Measurements from ENCODE around the gene ASB9.
"Not testable (repeated sequence)": the region's sequence is repeated elsewhere in the genome, so short reads cannot be mapped to it uniquely, and the experiment has no call there.

Gene ASB9

GRCh38 chrX:15204130-15204751 is 65.6 kb downstream of the ASB9 start:
- TF ChIP-seq CTCF (conservative IDR thresholded peaks at IDR 0.05; ENCODE audit: low read depth) = no peak
- no peak overlapping the region for H3K27ac ChIP-seq
- no peak for DNase-seq (ENCODE audit: low spot score)
- ChIA-PET CTCF (no interaction called here), POLR2A (ENCODE audit: low non-redundant PET) (no interaction called here)

- ChIA-PET CTCF (no interaction called here), POLR2A (ENCODE audit: low non-redundant PET) (no interaction called here)
- no peak overlapping the region for H3K27ac ChIP-seq
- no peak for TF ChIP-seq CTCF (conservative IDR thresholded peaks at IDR 0.05; ENCODE audit: low read depth)
- no peak for DNase-seq (ENCODE audit: low spot score)
Observed at GRCh38 chrX:15203694-15204093, 66.2 kb downstream of the ASB9 start.

- no peak overlapping the region for H3K27ac ChIP-seq
- DNase-seq (ENCODE audit: low spot score) = no peak
- ChIA-PET CTCF (no interaction called here), POLR2A (ENCODE audit: low non-redundant PET) (no interaction called here)
- TF ChIP-seq CTCF (conservative IDR thresholded peaks at IDR 0.05; ENCODE audit: low read depth) = no peak
Observed at GRCh38 chrX:15202454-15203177, 67.3 kb downstream of the ASB9 start.

- POLR2A ChIA-PET (ENCODE audit: low non-redundant PET) = no interaction called here
- H3K27ac ChIP-seq = no peak overlapping the region
- no peak for DNase-seq (ENCODE audit: low spot score)
- CTCF ChIA-PET = no interaction called here
- TF ChIP-seq CTCF (conservative IDR thresholded peaks at IDR 0.05; ENCODE audit: low read depth) = no peak
Observed at GRCh38 chrX:15200871-15201270, 69.0 kb downstream of the ASB9 start.

GRCh38 chrX:15198608-15199202 is 71.2 kb downstream of the ASB9 start:
- DNase-seq (ENCODE audit: low spot score); CTCF ChIA-PET; H3K27ac ChIP-seq; POLR2A ChIA-PET (ENCODE audit: low non-redundant PET): not testable (repeated sequence)

- CTCF ChIA-PET = no interaction called here
- POLR2A ChIA-PET (ENCODE audit: low non-redundant PET) = no interaction called here
- no peak for DNase-seq (ENCODE audit: low spot score)
- no peak overlapping the region for H3K27ac ChIP-seq
- no peak for TF ChIP-seq CTCF (conservative IDR thresholded peaks at IDR 0.05; ENCODE audit: low read depth)
Observed at GRCh38 chrX:15194146-15194545, 75.7 kb downstream of the ASB9 start.

Data from RWPE1 (cell line).